DOHH2 (cell line): ENCODE data around the gene RENBP.

Source experiments
- CTCF ChIP-seq: fragments of 200-600 bp; sonication (generic); IDR thresholded peaks from one replicate; pipeline ENCODE4 v1.5.1; 2014; ENCODE audit warnings: antibody characterized with exemption, mild to moderate bottlenecking, low read depth, low read length; ENCODE audit not compliant: poor library complexity, severe bottlenecking
- EZH2phosphoT487 ChIP-seq: fragments of 200-600 bp; sonication (generic); IDR thresholded peaks from 2 replicates; pipeline ENCODE4 v1.6.1; 2017; ENCODE audit warnings: borderline replicate concordance, mild to moderate bottlenecking, antibody characterized with exemption, low read length, moderate library complexity, mixed read lengths

GRCh38 chrX:153941336-153942252 is 2.8 kb downstream of the RENBP start:
- TF ChIP-seq CTCF (no peak), EZH2phosphoT487 (no peak)
